Activated naive CD8-positive, alpha-beta T cell treated with anti-CD3 and anti-CD28 coated beads, Interleukin-2, amount 10 ng/mL, durations not matched to agents 7 days and 5 days (primary cell): ENCODE data around the gene FANCM. TPM values are rescaled to one million over a fixed set of nuclear protein-coding genes. Genes with fewer than 3 reads are reported as not detected.
"Not testable (repeated sequence)": the region's sequence is repeated elsewhere in the genome, so short reads cannot be mapped to it uniquely, and the experiment has no call there.

Source experiments
- ATAC-seq: fragments of 150-1000 bp; cut with Tn5 transposase; one replicate; pipeline ENCODE4 v1.10.0; 2021; ENCODE audit warnings: low read depth, moderate library complexity
- POLR2A ChIA-PET: fragments of 350-600 bp; sonication (Branson Sonifier 250); formaldehyde crosslinking; loops from one replicate; lab custom pipeline; 2021; ENCODE audit warnings: antibody characterized with exemption; lab: Charles Lee
- DNase-seq: peaks from one replicate; pipeline ENCODE4 v3.0.0; 2021
- H3K27ac Mint-ChIP-seq: one replicate; pipeline ENCODE4 v1.8.0; 2022; ENCODE audit warnings: mild to moderate bottlenecking, mixed read lengths
- H3K27me3 Mint-ChIP-seq: one replicate; pipeline ENCODE4 v1.8.0; 2022; ENCODE audit warnings: mild to moderate bottlenecking, moderate library complexity, mixed read lengths
- H3K36me3 Mint-ChIP-seq: one replicate; pipeline ENCODE4 v1.8.0; 2021; ENCODE audit warnings: mild to moderate bottlenecking, mixed read lengths
- H3K4me1 Mint-ChIP-seq: one replicate; pipeline ENCODE4 v1.8.0; 2021; ENCODE audit warnings: mixed read lengths
- H3K4me3 Mint-ChIP-seq: one replicate; pipeline ENCODE4 v1.8.0; 2022; ENCODE audit warnings: mild to moderate bottlenecking, moderate library complexity, mixed read lengths
- H3K9me3 Mint-ChIP-seq: one replicate; pipeline ENCODE4 v1.8.0; 2021; ENCODE audit warnings: mixed read lengths
- total RNA-seq, 2 experiments: library from RNA; stranded (reverse); gene quantifications; one replicate each; pipeline ENCODE4 v1.2.3, GENCODE V29; 2021

Gene FANCM
- total RNA-seq, 2 experiments from 2014 or later: 15.0 to 17.7 TPM

DNA sequence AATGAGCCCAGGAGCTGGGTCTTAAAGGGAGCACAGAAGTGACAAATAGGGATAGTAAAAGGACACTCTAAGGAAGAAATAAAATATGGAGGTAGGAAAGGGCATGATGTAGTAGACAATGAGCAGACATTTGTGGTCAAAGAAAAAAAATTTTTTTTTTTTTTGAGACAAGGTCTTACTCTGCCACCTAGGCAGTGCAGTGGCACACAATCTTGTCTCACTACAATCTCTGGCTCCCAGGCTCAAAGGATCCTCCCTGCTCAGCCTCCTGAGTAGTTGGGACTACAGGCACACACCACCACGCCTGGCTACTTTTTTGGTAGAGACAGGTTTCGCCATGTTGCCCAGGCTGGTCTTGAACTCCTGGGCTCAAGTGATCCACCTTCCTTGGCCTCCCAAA is 10.0 kb upstream of the FANCM start:
- Mint-ChIP-seq H3K4me3 (no peak overlapping the region), H3K27me3 (no peaks in the 10 kb centered on the region), H3K36me3 (peaks cover 24% of the 10 kb centered on the region), H3K4me1 (peaks cover 11% of the 10 kb centered on the region), H3K9me3 (no peaks in the 10 kb centered on the region), H3K27ac (no peak overlapping the region)
- ATAC-seq (no peak), DNase-seq (no peak)
- POLR2A ChIA-PET: no interaction called here

- DNase-seq: no peak
- no peaks in the 10 kb centered on the region for H3K9me3 Mint-ChIP-seq
- H3K4me1 Mint-ChIP-seq: peaks cover 18% of the 10 kb centered on the region
- H3K27me3 Mint-ChIP-seq: no peaks in the 10 kb centered on the region
- POLR2A ChIA-PET: interaction anchor here (1.5 kb wide), 1 partner anchor 11 kb away, joined by 3 read pairs; no protein-coding TSS in a partner anchor
- H3K4me3 Mint-ChIP-seq: no peak overlapping the region
- ATAC-seq: no peak
- no peak overlapping the region for H3K27ac Mint-ChIP-seq
- peaks cover 13% of the 10 kb centered on the region for H3K36me3 Mint-ChIP-seq
Measured at GRCh38 chr14:45128963-45129629, 6.6 kb upstream of the FANCM start.

GRCh38 chr14:45133683-45134050 is 2.1 kb upstream of the FANCM start:
- no peak for ATAC-seq
- POLR2A ChIA-PET: interaction anchor here (0.9 to 4.7 kb wide), 6 partner anchors 12 to 220 kb away, joined by 3 to 38 read pairs (median 3); partner anchors contain the start of genes KLHL28, MIS18BP1 and TOGARAM1

DNA sequence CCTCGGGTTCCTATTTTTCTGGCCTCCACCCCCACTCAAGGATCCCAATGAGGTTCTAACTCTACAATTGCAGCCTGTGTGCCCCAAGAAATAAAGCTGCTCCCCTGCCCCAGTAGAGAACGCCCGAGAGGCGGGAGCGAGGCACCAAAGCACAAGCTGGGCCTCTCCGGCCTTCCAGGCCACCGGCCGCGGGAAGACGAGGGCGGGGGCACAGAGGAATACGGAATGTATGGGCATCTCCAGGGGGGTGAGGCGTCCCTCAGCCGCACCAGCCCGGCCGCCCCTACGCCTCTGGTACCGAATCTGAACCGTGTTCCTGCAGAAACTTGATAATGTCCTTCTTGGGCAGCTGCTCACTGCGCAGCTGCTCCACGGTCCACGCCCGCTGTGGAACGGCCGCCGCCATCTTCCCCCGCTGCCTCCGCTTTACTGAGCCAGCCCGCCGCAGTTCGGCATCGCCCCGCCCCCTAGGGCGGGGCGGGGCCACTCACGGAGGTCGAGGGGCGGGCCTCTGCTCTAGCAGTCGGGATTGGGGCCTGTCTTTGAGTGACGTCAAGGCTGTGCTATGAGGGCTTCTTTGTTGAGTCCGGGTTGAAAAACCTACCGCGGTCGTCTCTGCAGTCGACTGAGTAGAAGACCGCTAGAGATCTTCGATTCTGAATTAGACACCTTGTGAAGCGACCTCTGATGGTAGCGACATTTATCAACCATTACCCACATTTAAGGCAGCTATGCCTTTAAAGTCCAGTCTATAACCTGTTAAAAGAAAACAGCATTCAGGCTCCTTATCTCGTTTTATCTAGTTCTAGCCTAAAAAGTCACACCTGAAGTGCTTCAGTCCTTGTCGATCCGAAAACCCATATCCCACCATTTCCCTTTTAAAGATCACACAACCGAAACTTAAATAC is 1.4 kb upstream of the FANCM start, which contains the start of gene FKBP3:
TSS of gene FKBP3 (minus strand) at position 431 of the 908 bp plus-strand sequence. CDS start at position 406, 25 bp downstream.
- H3K4me3 Mint-ChIP-seq: peak within 1 kb of the TSS; percentile 100
- POLR2A ChIA-PET: interaction anchor here (0.9 to 4.7 kb wide), 8 partner anchors 11 to 221 kb away, joined by 3 to 38 read pairs (median 3); partner anchors contain the start of genes KLHL28, MIS18BP1, PRPF39 and TOGARAM1

More at GRCh38 chr14:45133683-45134050, 2.1 kb upstream of the FANCM start:
- Mint-ChIP-seq H3K9me3 (no peaks in the 10 kb centered on the region), H3K27ac (peak overlapping the region; percentile 100), H3K27me3 (no peaks in the 10 kb centered on the region), H3K36me3 (peaks cover 3% of the 10 kb centered on the region), H3K4me3 (peak overlapping the region; percentile 100), H3K4me1 (peaks cover 29% of the 10 kb centered on the region)
- no peak for DNase-seq

DNA sequence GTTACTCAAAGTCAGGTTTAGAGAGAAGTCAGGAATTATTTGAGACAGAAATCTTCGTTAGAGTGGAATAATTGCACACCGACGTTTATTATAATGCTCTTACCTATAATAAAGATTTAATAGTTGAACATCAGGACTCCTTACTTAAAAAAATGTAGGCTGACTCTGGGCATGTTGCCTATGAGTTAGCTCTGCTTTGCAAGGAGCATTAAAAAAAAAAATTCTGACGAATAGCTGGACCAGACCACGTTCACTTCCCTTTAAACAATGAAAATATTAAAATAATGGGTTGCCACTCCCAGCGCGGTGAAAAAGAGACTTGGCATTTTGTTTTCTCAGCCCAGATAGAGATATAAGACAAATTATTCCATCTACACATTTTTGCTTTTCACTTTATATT is 574 bp upstream of the FANCM start:
- ATAC-seq (no peak), DNase-seq (no peak)
- Mint-ChIP-seq H3K9me3 (no peaks in the 10 kb centered on the region), H3K27me3 (no peaks in the 10 kb centered on the region), H3K36me3 (peaks cover 5% of the 10 kb centered on the region), H3K27ac (peak overlapping the region; percentile 100), H3K4me1 (peaks cover 30% of the 10 kb centered on the region), H3K4me3 (peak overlapping the region; percentile 100)
- POLR2A ChIA-PET: interaction anchor here (1.0 to 4.7 kb wide), 4 partner anchors 45 to 173 kb away, joined by 3 to 38 read pairs (median 10); partner anchors contain the start of genes KLHL28, MIS18BP1, PRPF39 and TOGARAM1

More for the DNA sequence above, 1.4 kb upstream of the FANCM start, which contains the start of gene FKBP3:
- Mint-ChIP-seq H3K4me1 (peaks cover 34% of the 10 kb centered on the region), H3K27me3 (no peaks in the 10 kb centered on the region), H3K36me3 (peaks cover 5% of the 10 kb centered on the region), H3K9me3 (no peaks in the 10 kb centered on the region), H3K27ac (peak within 1 kb of the TSS; percentile 100)
- ATAC-seq: peak; percentile 95
- DNase-seq: peak; percentile 88

- POLR2A ChIA-PET: interaction anchor here (1.0 to 4.7 kb wide), 4 partner anchors 21 to 174 kb away, joined by 4 to 38 read pairs (median 11); partner anchors contain the start of genes KLHL28, MIS18BP1 and TOGARAM1
- H3K4me1 Mint-ChIP-seq: peaks cover 29% of the 10 kb centered on the region
Measured at GRCh38 chr14:45136399-45136798, 669 bp downstream of the FANCM start.

DNA sequence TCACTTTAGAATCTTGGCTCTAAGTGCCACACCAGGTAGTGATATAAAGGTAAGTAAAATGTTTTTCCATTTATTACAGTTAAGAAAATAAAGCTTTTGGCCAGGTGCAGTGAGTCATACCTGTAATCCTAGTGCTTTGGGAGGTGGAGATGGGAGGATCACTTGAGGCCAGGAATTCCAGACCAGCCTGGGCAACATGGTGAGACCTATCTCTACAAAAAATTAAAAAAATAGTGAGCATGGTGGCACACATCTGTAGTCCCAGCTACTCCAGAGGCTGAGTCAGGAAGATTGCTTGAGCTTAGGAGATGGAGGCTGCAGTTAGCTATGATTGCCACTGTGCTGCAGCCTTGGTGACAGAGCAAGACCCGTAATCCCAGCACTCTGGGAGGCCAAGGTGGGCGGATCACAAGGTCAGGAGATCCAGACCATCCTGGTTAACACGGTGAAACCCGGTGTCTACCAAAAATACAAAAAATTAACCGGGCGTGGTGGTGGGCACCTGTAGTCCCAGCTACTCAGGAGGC is 5.0 kb downstream of the FANCM start:
- no peak overlapping the region for H3K27ac Mint-ChIP-seq
- H3K9me3 Mint-ChIP-seq: no peaks in the 10 kb centered on the region
- H3K4me3 Mint-ChIP-seq: no peak overlapping the region
- no peak for ATAC-seq
- no peaks in the 10 kb centered on the region for H3K27me3 Mint-ChIP-seq
- peaks cover 30% of the 10 kb centered on the region for H3K4me1 Mint-ChIP-seq
- H3K36me3 Mint-ChIP-seq: peaks cover 19% of the 10 kb centered on the region
- DNase-seq: no peak
- POLR2A ChIA-PET: no interaction called here

More at GRCh38 chr14:45136399-45136798, 669 bp downstream of the FANCM start:
- DNase-seq: no peak
- Mint-ChIP-seq H3K36me3 (peaks cover 9% of the 10 kb centered on the region), H3K9me3 (no peaks in the 10 kb centered on the region), H3K27me3 (no peaks in the 10 kb centered on the region), H3K4me3 (peak overlapping the region; percentile 100), H3K27ac (peak overlapping the region; percentile 100)
- no peak for ATAC-seq

DNA sequence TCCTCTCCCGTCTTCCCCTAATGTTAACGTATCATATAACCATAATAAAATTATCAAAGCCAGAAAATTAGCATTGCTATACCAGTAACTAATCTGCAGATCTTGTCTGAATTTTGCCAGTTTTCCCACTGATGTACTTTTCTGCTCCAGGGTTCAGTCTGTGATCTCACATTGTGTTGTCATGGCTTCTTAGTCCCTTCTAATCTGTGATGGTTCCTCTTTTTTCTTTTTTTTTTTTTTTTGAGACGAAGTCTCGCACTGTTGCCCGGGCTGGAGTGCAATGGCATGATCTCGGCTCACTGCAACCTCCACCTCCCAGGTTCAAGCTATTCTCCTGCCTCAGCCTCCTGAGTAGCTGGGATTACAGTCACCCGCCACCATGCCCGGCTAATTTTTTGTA is 6.4 kb downstream of the FANCM start:
- POLR2A ChIA-PET, H3K9me3 Mint-ChIP-seq, ATAC-seq, H3K4me3 Mint-ChIP-seq, H3K27me3 Mint-ChIP-seq, H3K27ac Mint-ChIP-seq, DNase-seq: not testable (repeated sequence)
- Mint-ChIP-seq H3K36me3 (peaks cover 23% of the 10 kb centered on the region), H3K4me1 (peaks cover 27% of the 10 kb centered on the region)

- H3K4me3 Mint-ChIP-seq: no peak overlapping the region
- H3K36me3 Mint-ChIP-seq: peaks cover 26% of the 10 kb centered on the region
- POLR2A ChIA-PET: no interaction called here
- no peaks in the 10 kb centered on the region for H3K9me3 Mint-ChIP-seq
- DNase-seq (no peak), ATAC-seq (no peak)
- no peaks in the 10 kb centered on the region for H3K27me3 Mint-ChIP-seq
- no peak overlapping the region for H3K27ac Mint-ChIP-seq
- H3K4me1 Mint-ChIP-seq: peaks cover 10% of the 10 kb centered on the region
Measured at GRCh38 chr14:45144658-45145057, 8.9 kb downstream of the FANCM start.

- Mint-ChIP-seq H3K27me3 (no peaks in the 10 kb centered on the region), H3K9me3 (no peaks in the 10 kb centered on the region), H3K4me1 (peaks cover 9% of the 10 kb centered on the region), H3K4me3 (no peak overlapping the region), H3K27ac (no peak overlapping the region), H3K36me3 (peaks cover 25% of the 10 kb centered on the region)
- ATAC-seq: no peak
- DNase-seq: no peak
- POLR2A ChIA-PET: interaction anchor here (1.1 kb wide), 1 partner anchor 11 kb away, joined by 3 read pairs; the partner anchor contains the start of gene FKBP3
Measured at GRCh38 chr14:45145214-45145613, 9.5 kb downstream of the FANCM start.

DNA sequence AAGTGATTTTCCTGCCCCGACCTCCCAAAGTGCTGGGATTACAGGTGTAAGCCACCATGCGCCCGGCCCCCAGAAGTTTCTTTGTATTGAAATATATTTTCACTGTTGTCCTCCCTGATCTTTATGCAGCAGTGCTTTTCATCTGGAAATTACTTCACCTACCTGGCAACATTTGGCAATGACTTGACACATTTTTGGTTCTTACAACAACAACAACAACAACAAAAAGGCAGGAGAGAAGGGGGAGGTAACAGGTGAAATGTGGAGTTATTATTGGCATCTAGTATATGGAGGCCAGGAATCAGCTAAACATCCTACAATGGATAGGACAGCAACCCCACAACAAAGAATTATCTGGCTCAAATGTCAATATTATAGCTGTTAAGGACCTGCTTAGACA is 13.9 kb downstream of the FANCM start:
- no peak overlapping the region for H3K27ac Mint-ChIP-seq
- DNase-seq (no peak), ATAC-seq (no peak)
- POLR2A ChIA-PET: no interaction called here
- H3K9me3 Mint-ChIP-seq: no peaks in the 10 kb centered on the region
- no peak overlapping the region for H3K4me3 Mint-ChIP-seq
- no peaks in the 10 kb centered on the region for H3K27me3 Mint-ChIP-seq
- peaks cover 22% of the 10 kb centered on the region for H3K36me3 Mint-ChIP-seq
- H3K4me1 Mint-ChIP-seq: peaks cover 2% of the 10 kb centered on the region

DNA sequence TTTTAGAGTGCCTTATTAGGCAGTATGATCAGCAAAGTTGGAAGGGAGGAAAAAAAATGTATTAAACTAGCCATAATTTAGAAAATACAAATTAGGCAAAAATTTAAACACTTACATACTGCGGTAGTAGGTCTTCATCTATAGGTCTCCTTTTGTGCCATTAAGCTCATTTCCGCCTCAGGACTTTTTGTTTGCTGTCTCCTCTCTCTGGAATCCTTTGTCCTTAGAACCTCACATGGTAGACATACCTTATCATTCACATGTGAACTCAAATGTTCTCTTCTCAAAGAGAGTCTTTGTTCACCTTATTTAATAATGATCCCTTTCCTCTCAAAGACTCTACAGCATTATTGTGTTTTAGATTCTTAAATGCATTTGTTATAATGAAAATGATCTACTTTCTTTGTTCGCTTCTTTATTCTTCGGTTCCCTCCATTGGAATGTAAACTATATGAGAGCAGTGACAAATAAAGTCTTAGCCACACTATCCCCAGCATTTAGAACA is 14.7 kb downstream of the FANCM start:
- no peak for ATAC-seq
- POLR2A ChIA-PET: no interaction called here
- no peak overlapping the region for H3K4me3 Mint-ChIP-seq
- peaks cover 16% of the 10 kb centered on the region for H3K36me3 Mint-ChIP-seq
- no peak overlapping the region for H3K27ac Mint-ChIP-seq
- H3K27me3 Mint-ChIP-seq: no peaks in the 10 kb centered on the region
- DNase-seq: no peak
- H3K4me1 Mint-ChIP-seq: no peaks in the 10 kb centered on the region
- no peaks in the 10 kb centered on the region for H3K9me3 Mint-ChIP-seq
